Spinal cord (tissue), 10 donors: ENCODE results near the gene SERHL2. TPM values are rescaled to one million over a fixed set of nuclear protein-coding genes. Genes with fewer than 3 reads are reported as not detected.
A peak's percentile ranks its signal among the peaks of the same experiment; 100 is the strongest.
"Not testable (repeated sequence)": the region's sequence is repeated elsewhere in the genome, so short reads cannot be mapped to it uniquely, and the experiment has no call there.

ENCODE experiments used
- DNase-seq, 6 donors: peaks; one replicate each; pipeline versions ENCODE4 v3.0.0 to v3.0.0-alpha.2; 2013 to 2015; ENCODE audit warnings: low spot score in 6 of 6, low read depth in 4 of 6
- H3K27ac ChIP-seq: one replicate; pipeline ENCODE4 v1.5.1; 2013; ENCODE audit warnings: low read depth, low read length, control low read depth
- H3K27me3 ChIP-seq: one replicate; pipeline ENCODE4 v1.6.1; 2013; ENCODE audit warnings: low read length; ENCODE audit not compliant: control insufficient read depth, insufficient read depth
- H3K36me3 ChIP-seq: one replicate; pipeline ENCODE4 v1.6.1; 2013; ENCODE audit warnings: low read length; ENCODE audit not compliant: control insufficient read depth, insufficient read depth
- H3K4me1 ChIP-seq: one replicate; pipeline ENCODE4 v1.6.1; 2013; ENCODE audit warnings: low read length; ENCODE audit not compliant: control insufficient read depth, insufficient read depth
- H3K4me3 ChIP-seq: one replicate; pipeline ENCODE4 v1.5.1; 2013; ENCODE audit warnings: low read depth, low read length, control low read depth
- H3K9me3 ChIP-seq: one replicate; pipeline ENCODE4 v1.6.1; 2013; ENCODE audit warnings: low read length; ENCODE audit not compliant: control insufficient read depth, insufficient read depth
- WGBS: methylation state at CpG from one replicate; pipeline ENCODE4 v1.1.5; 2013; ENCODE audit warnings: missing lambda C conversion rate; ENCODE audit not compliant: insufficient coverage; 5-methylcytosine and 5-hydroxymethylcytosine counted together
- polyA plus RNA-seq, 2 donors: library from polyadenylated mRNA; unstranded; fragments of 120-200 nt; gene quantifications; one replicate each; pipeline ENCODE4 v1.2.1, GENCODE V29; 2013; ENCODE audit not compliant: insufficient read length in 2 of 2
- total RNA-seq, 2 donors: library from RNA; depleted of rRNA in 1 of 2; stranded (reverse); fragments of 120-200 nt in 1 of 2; fragments of >200 nt in 1 of 2; gene quantifications; one replicate each; pipeline versions ENCODE4 v1.2.3 to v1.2.4, GENCODE V29; 2013 to 2014
- donor health status: healthy.

Gene SERHL2
- total and polyA plus RNA-seq, 4 donors = 2.7 to 12.3 (median 4.5) TPM

GRCh38 chr22:42596863-42597530, 43.2 kb downstream of the SERHL2 start:
- Histone ChIP-seq H3K9me3 (no peaks in the 10 kb centered on the region), H3K27me3 (no peaks in the 10 kb centered on the region), H3K4me3 (no peak overlapping the region), H3K36me3 (peaks cover 86% of the 10 kb centered on the region), H3K27ac (no peak overlapping the region), H3K4me1 (no peaks in the 10 kb centered on the region)
- 93% methylated on average over 9 of the region's 11 CpGs for WGBS
- DNase-seq = no peak

- Histone ChIP-seq H3K27me3 (no peaks in the 10 kb centered on the region), H3K4me1 (no peaks in the 10 kb centered on the region), H3K4me3 (no peak overlapping the region), H3K27ac (no peak overlapping the region), H3K36me3 (peaks cover 64% of the 10 kb centered on the region), H3K9me3 (no peaks in the 10 kb centered on the region)
- no peak for DNase-seq
- whole genome bisulfite sequencing = 94% methylated on average over 2 of the region's 6 CpGs
These were observed 48.2 kb downstream of the SERHL2 start for GRCh38 chr22:42601879-42602465.

GRCh38 chr22:42602470-42602869, 48.7 kb downstream of the SERHL2 start:
- Histone ChIP-seq H3K4me3 (no peak overlapping the region), H3K27ac (no peak overlapping the region), H3K36me3 (peaks cover 64% of the 10 kb centered on the region), H3K27me3 (no peaks in the 10 kb centered on the region), H3K9me3 (no peaks in the 10 kb centered on the region), H3K4me1 (peaks cover 2% of the 10 kb centered on the region)
- WGBS = 100% methylated on average over 1 of the region's 2 CpGs
- no peak for DNase-seq

GRCh38 chr22:42603427-42603826, 49.7 kb downstream of the SERHL2 start:
- no peak for DNase-seq
- peaks cover 11% of the 10 kb centered on the region for H3K4me1 ChIP-seq
- H3K4me3 ChIP-seq = no peak overlapping the region
- peaks cover 61% of the 10 kb centered on the region for H3K36me3 ChIP-seq
- H3K27me3 ChIP-seq = no peaks in the 10 kb centered on the region
- H3K9me3 ChIP-seq = no peaks in the 10 kb centered on the region
- WGBS = 100% methylated on average over 1 of the region's 2 CpGs
- no peak overlapping the region for H3K27ac ChIP-seq

GRCh38 chr22:42604403-42604802, 50.6 kb downstream of the SERHL2 start:
- peaks cover 19% of the 10 kb centered on the region for H3K4me1 ChIP-seq
- no peaks in the 10 kb centered on the region for H3K9me3 ChIP-seq
- H3K36me3 ChIP-seq = peaks cover 51% of the 10 kb centered on the region
- H3K4me3 ChIP-seq = no peak overlapping the region
- WGBS = 59% methylated on average over 3 of the region's 3 CpGs
- H3K27ac ChIP-seq = no peak overlapping the region
- H3K27me3 ChIP-seq = no peaks in the 10 kb centered on the region
- DNase-seq = no peak

GRCh38 chr22:42607641-42608040, 53.9 kb downstream of the SERHL2 start:
- H3K9me3 ChIP-seq, H3K27me3 ChIP-seq, H3K4me3 ChIP-seq, DNase-seq, H3K27ac ChIP-seq: not testable (repeated sequence)
- WGBS = 94% methylated on average over 20 of the region's 31 CpGs
- Histone ChIP-seq H3K4me1 (peaks cover 42% of the 10 kb centered on the region), H3K36me3 (peaks cover 29% of the 10 kb centered on the region)

GRCh38 chr22:42608136-42608822, 54.5 kb downstream of the SERHL2 start:
- DNase-seq = no peak
- H3K4me1 ChIP-seq = peaks cover 49% of the 10 kb centered on the region
- H3K27ac ChIP-seq = peak overlapping the region; percentile 92
- H3K36me3 ChIP-seq = peaks cover 29% of the 10 kb centered on the region
- peak overlapping the region; percentile 29 for H3K4me3 ChIP-seq
- H3K27me3 ChIP-seq = no peaks in the 10 kb centered on the region
- H3K9me3 ChIP-seq = no peaks in the 10 kb centered on the region
- 8% methylated on average over 9 of the region's 11 CpGs for WGBS

GRCh38 chr22:42608823-42609361, 55.1 kb downstream of the SERHL2 start:
- WGBS = 12% methylated on average over 3 of the region's 11 CpGs
- peak overlapping the region; percentile 29 for H3K4me3 ChIP-seq
- H3K4me1 ChIP-seq = peaks cover 55% of the 10 kb centered on the region
- H3K36me3 ChIP-seq = peaks cover 29% of the 10 kb centered on the region
- no peaks in the 10 kb centered on the region for H3K9me3 ChIP-seq
- H3K27me3 ChIP-seq = no peaks in the 10 kb centered on the region
- peak in 5 of 6 donors; percentile 50 to 93 (median 60) for DNase-seq
- H3K27ac ChIP-seq = peak overlapping the region; percentile 92

- no peak overlapping the region for H3K4me3 ChIP-seq
- no peaks in the 10 kb centered on the region for H3K9me3 ChIP-seq
- peaks cover 26% of the 10 kb centered on the region for H3K36me3 ChIP-seq
- H3K27me3 ChIP-seq = no peaks in the 10 kb centered on the region
- WGBS = 85% methylated on average over 5 of the region's 5 CpGs
- H3K4me1 ChIP-seq = peaks cover 57% of the 10 kb centered on the region
- H3K27ac ChIP-seq = peak overlapping the region; percentile 17
- DNase-seq = no peak
These were observed 56.4 kb downstream of the SERHL2 start for GRCh38 chr22:42610186-42610585.
